Spleen (tissue), 11 donors: ENCODE measurements around the gene FGFBP1. TPM values are rescaled to one million over a fixed set of nuclear protein-coding genes. Genes with fewer than 3 reads are reported as not detected.

Experiments
- DNase-seq: peaks from one replicate; pipeline ENCODE4 v3.0.0-alpha.2; 2020
- H3K27ac ChIP-seq, 8 donors: fragments of 200-600 bp; sonication (generic) in 7 of 8; 1 replicate in 4 of 8; 2 replicates in 4 of 8; pipeline versions ENCODE4 v1.5.0 to v1.8.0; 2016 to 2021; ENCODE audit warnings: inconsistent platforms in 4 of 8, mild to moderate bottlenecking in 4 of 8, moderate library complexity in 1 of 8
- H3K27me3 ChIP-seq, 7 donors: fragments of 200-600 bp; sonication (generic) in 6 of 7; replicated peaks in 1 of 7; 1 replicate in 4 of 7; 2 replicates in 3 of 7; pipeline versions ENCODE4 v1.5.0 to v1.8.0; 2016 to 2021; ENCODE audit warnings: inconsistent platforms in 3 of 7, mild to moderate bottlenecking in 1 of 7
- H3K36me3 ChIP-seq, 6 donors: fragments of 200-600 bp; sonication (generic) in 5 of 6; 1 replicate in 4 of 6; 2 replicates in 2 of 6; pipeline versions ENCODE4 v1.5.0 to v1.8.0; 2016 to 2021; ENCODE audit warnings: inconsistent platforms in 2 of 6
- H3K4me1 ChIP-seq, 6 donors: fragments of 200-600 bp; sonication (generic) in 5 of 6; 1 replicate in 3 of 6; 2 replicates in 3 of 6; pipeline versions ENCODE4 v1.5.0 to v1.8.0; 2016 to 2021; ENCODE audit warnings: inconsistent platforms in 3 of 6
- H3K4me3 ChIP-seq, 8 donors: fragments of 200-600 bp; sonication (generic) in 7 of 8; 1 replicate in 4 of 8; 2 replicates in 4 of 8; pipeline versions ENCODE4 v1.5.0 to v1.8.0; 2016 to 2021; ENCODE audit warnings: inconsistent platforms in 4 of 8, mild to moderate bottlenecking in 4 of 8, moderate library complexity in 2 of 8
- H3K9me3 ChIP-seq, 8 donors: fragments of 200-600 bp; sonication (generic) in 7 of 8; 1 replicate in 4 of 8; 2 replicates in 4 of 8; pipeline versions ENCODE4 v1.5.0 to v1.8.0; 2016 to 2021; ENCODE audit warnings: inconsistent platforms in 4 of 8
- CTCF ChIP-seq, 11 experiments: fragments of 200-600 bp in 7 of 11; fragments of 450-650 bp in 4 of 11; sonication (generic) in 4 of 11; IDR thresholded peaks in 8 of 11; conservative IDR thresholded peaks in 3 of 11; 1 replicate in 7 of 11; 2 replicates in 4 of 11; pipeline versions ENCODE4 v1.4.0 to v1.8.0; 2016 to 2021; ENCODE audit warnings: antibody characterized with exemption in 11 of 11, inconsistent platforms in 4 of 11, mild to moderate bottlenecking in 1 of 11
- POLR2A ChIP-seq, 3 donors: fragments of 450-650 bp; IDR thresholded peaks; one replicate each; pipeline ENCODE4 v1.5.1; 2017; ENCODE audit warnings: antibody characterized with exemption in 3 of 3, mild to moderate bottlenecking in 1 of 3
- POLR2AphosphoS5 ChIP-seq, 3 donors: sonication (generic); formaldehyde crosslinking; IDR thresholded peaks; one replicate each; pipeline ENCODE4 v1.5.1; 2017; ENCODE audit warnings: antibody characterized with exemption in 3 of 3
- WGBS, 5 donors: extraction: QIAGEN DNeasy Blood & Tissue Kit in 3 of 5; methylation state at CpG; one replicate each; pipeline versions ENCODE4 v1.1.5 to v1.1.7; 2013 to 2018; 5-methylcytosine and 5-hydroxymethylcytosine counted together
- intact Hi-C: fragments of 100-400 bp; cut with DNase I; formaldehyde crosslinking; loops from one replicate; pipeline ENCODE4 v1.15.0; 2023; ENCODE audit warnings: low total_unique reads
- polyA plus RNA-seq, 3 donors: library from polyadenylated mRNA; stranded (reverse); fragments of 200-250 nt; gene quantifications; one replicate each; pipeline ENCODE4 v1.2.1, GENCODE V29; 2013
- total RNA-seq, 7 donors: library from RNA; depleted of rRNA in 3 of 7; stranded (reverse); fragments of >200 nt in 3 of 7; fragmentation: NEBNext Ultra II Directional in 4 of 7; extraction: Animal tissue kit (Norgen Biotek cat#: 25700) in 4 of 7; gene quantifications; one replicate each; pipeline versions ENCODE4 v1.1.0 to v1.2.1, GENCODE V29; 2016 to 2021
- donor health status: healthy with polysubstance abuse.
- donor health status: DM: no; HTN: no; CAD: no; lungs with moderate emphysema.
- donor health status: DM: no; HTN: no; CAD: no.
- donor health status: Bipolar disorder and iron deficiency.
- donor health status: healthy.
- donor health status: DM: no; HTN: no; CAD: no.
- donor health status: DM: yes; HTN: yes; CAD: no.

FGFBP1 gene
- total and polyA plus RNA-seq, 10 donors: 0.08 to 0.10 TPM; not detected in 8

GRCh38 chr4:15928883-15929282, 9.7 kb downstream of the FGFBP1 start:
- no peaks in the 10 kb centered on the region for H3K4me1 ChIP-seq
- no peak for DNase-seq
- no peaks in the 10 kb centered on the region for H3K36me3 ChIP-seq
- intact Hi-C loops: no loop called here
- H3K4me3 ChIP-seq: no peak overlapping the region
- H3K9me3 ChIP-seq: no peaks in the 10 kb centered on the region
- H3K27ac ChIP-seq: no peak overlapping the region
- peaks cover 0 to 29% (median 0%) of the 10 kb centered on the region in 7 donors for H3K27me3 ChIP-seq
- 69 to 86% (median 77%) methylated on average over 5 of the region's 5 CpGs for WGBS, 5 donors
- TF ChIP-seq POLR2A (IDR thresholded peaks at IDR 0.05): no peak

GRCh38 chr4:15926486-15926885, 12.1 kb downstream of the FGFBP1 start:
- no peak for TF ChIP-seq POLR2AphosphoS5 (IDR thresholded peaks at IDR 0.05)
- no peak for TF ChIP-seq CTCF (IDR thresholded peaks at IDR 0.05 in 8 of 11, conservative IDR thresholded peaks at IDR 0.05 in 3 of 11)
- TF ChIP-seq POLR2A (IDR thresholded peaks at IDR 0.05): no peak
- Histone ChIP-seq H3K27ac (no peak overlapping the region), H3K27me3 (peaks cover 0 to 25% (median 0%) of the 10 kb centered on the region in 7 donors), H3K4me1 (no peaks in the 10 kb centered on the region), H3K4me3 (no peak overlapping the region), H3K9me3 (no peaks in the 10 kb centered on the region), H3K36me3 (no peaks in the 10 kb centered on the region)
- WGBS, 5 donors: 72 to 92% (median 86%) methylated on average over 7 of the region's 7 CpGs
- DNase-seq: no peak
- intact Hi-C loops: no loop called here

GRCh38 chr4:15925830-15926229, 12.7 kb downstream of the FGFBP1 start:
- Histone ChIP-seq H3K27ac (no peak overlapping the region), H3K36me3 (no peaks in the 10 kb centered on the region), H3K4me1 (no peaks in the 10 kb centered on the region), H3K27me3 (peaks cover 0 to 20% (median 0%) of the 10 kb centered on the region in 7 donors), H3K9me3 (no peaks in the 10 kb centered on the region), H3K4me3 (no peak overlapping the region)
- no peak for TF ChIP-seq CTCF (IDR thresholded peaks at IDR 0.05 in 8 of 11, conservative IDR thresholded peaks at IDR 0.05 in 3 of 11)
- TF ChIP-seq POLR2A (IDR thresholded peaks at IDR 0.05): no peak
- TF ChIP-seq POLR2AphosphoS5 (IDR thresholded peaks at IDR 0.05): no peak
- WGBS, 5 donors: 69 to 87% (median 76%) methylated on average over 3 of the region's 3 CpGs
- DNase-seq: no peak
- intact Hi-C loops: no loop called here

- WGBS, 5 donors: 88 to 100% (median 94%) methylated on average over 1 of the region's 1 CpG
- intact Hi-C loops: no loop called here
These were observed 17.0 kb downstream of the FGFBP1 start for GRCh38 chr4:15921592-15921932.

More at GRCh38 chr4:15921592-15921932, 17.0 kb downstream of the FGFBP1 start:
- Histone ChIP-seq H3K9me3 (peaks cover 0 to 2% (median 0%) of the 10 kb centered on the region in 8 donors), H3K4me1 (no peaks in the 10 kb centered on the region), H3K36me3 (no peaks in the 10 kb centered on the region), H3K4me3 (no peak overlapping the region), H3K27me3 (peaks cover 0 to 28% (median 0%) of the 10 kb centered on the region in 7 donors), H3K27ac (no peak overlapping the region)
- DNase-seq: no peak
- TF ChIP-seq CTCF (IDR thresholded peaks at IDR 0.05 in 8 of 11, conservative IDR thresholded peaks at IDR 0.05 in 3 of 11) (no peak), POLR2AphosphoS5 (IDR thresholded peaks at IDR 0.05) (no peak), POLR2A (IDR thresholded peaks at IDR 0.05) (no peak)
